GM06990 (cell line): ENCODE data around the gene ATP11A.

ENCODE experiments used
- DNase-seq: peaks from one replicate; pipeline ENCODE4 v3.0.0-alpha.2; 2011; ENCODE audit not compliant: insufficient read length; ENCODE audit errors: extremely low read depth
- H3K27me3 ChIP-seq: replicated peaks from 2 replicates; pipeline ENCODE4 v1.6.0; 2011; ENCODE audit warnings: low read length; ENCODE audit not compliant: control insufficient read depth, insufficient read depth
- H3K36me3 ChIP-seq: 2 replicates; pipeline ENCODE4 v1.5.1; 2011; ENCODE audit warnings: low read length; ENCODE audit not compliant: control insufficient read depth, insufficient read depth
- H3K4me3 ChIP-seq: replicated peaks from 2 replicates; pipeline ENCODE4 v1.5.1; 2011; ENCODE audit warnings: low read depth, mild to moderate bottlenecking, control low read depth, low read length
- TF ChIP-seq, protein P1 (sequence below): IDR thresholded peaks from 2 replicates; pipeline ENCODE4 v1.5.1; 2011; ENCODE audit warnings: low read length, control low read depth, mild to moderate bottlenecking, inconsistent platforms; ENCODE audit not compliant: insufficient read depth, poor library complexity, severe bottlenecking

Gene ATP11A

GRCh38 chr13:112752711-112753541 is 63.1 kb downstream of the ATP11A start:
- no peak for DNase-seq
- Histone ChIP-seq H3K27me3 (no peaks in the 10 kb centered on the region), H3K4me3 (no peak overlapping the region), H3K36me3 (no peaks in the 10 kb centered on the region; the same call in 1 of the 2 replicates)
- TF ChIP-seq, protein P1, sequence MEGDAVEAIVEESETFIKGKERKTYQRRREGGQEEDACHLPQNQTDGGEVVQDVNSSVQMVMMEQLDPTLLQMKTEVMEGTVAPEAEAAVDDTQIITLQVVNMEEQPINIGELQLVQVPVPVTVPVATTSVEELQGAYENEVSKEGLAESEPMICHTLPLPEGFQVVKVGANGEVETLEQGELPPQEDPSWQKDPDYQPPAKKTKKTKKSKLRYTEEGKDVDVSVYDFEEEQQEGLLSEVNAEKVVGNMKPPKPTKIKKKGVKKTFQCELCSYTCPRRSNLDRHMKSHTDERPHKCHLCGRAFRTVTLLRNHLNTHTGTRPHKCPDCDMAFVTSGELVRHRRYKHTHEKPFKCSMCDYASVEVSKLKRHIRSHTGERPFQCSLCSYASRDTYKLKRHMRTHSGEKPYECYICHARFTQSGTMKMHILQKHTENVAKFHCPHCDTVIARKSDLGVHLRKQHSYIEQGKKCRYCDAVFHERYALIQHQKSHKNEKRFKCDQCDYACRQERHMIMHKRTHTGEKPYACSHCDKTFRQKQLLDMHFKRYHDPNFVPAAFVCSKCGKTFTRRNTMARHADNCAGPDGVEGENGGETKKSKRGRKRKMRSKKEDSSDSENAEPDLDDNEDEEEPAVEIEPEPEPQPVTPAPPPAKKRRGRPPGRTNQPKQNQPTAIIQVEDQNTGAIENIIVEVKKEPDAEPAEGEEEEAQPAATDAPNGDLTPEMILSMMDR: no peak

DNA sequence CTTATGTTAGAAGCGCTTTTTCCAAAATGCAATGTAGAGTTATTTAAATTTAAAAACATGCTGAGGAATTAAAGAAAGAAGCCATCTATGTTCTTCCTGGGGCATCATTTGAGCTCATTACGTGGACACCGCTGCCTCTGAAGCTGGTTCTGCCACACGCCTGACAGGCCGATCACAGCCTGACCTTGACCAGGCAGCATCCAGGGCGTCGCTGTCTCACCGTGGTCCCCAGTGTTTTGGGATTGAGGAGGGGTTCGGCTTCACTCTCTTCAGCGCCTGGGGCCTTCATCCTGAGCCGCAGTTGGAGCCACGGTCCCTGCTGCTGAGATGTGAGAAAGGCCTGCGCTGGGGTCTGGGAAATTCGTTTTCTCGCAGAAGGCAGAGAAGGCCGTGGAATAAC is 64.0 kb downstream of the ATP11A start:
- H3K4me3 ChIP-seq: no peak overlapping the region
- no peak for DNase-seq
- TF ChIP-seq, protein P1: no peak

GRCh38 chr13:112754281-112755025 is 64.6 kb downstream of the ATP11A start:
- TF ChIP-seq, protein P1: no peak
- no peaks in the 10 kb centered on the region; the same call in 1 of the 2 replicates for H3K36me3 ChIP-seq
- H3K27me3 ChIP-seq: no peaks in the 10 kb centered on the region
- no peak for DNase-seq
- H3K4me3 ChIP-seq: no peak overlapping the region

More for the DNA sequence above, 64.0 kb downstream of the ATP11A start:
- no peaks in the 10 kb centered on the region; the same call in 1 of the 2 replicates for H3K36me3 ChIP-seq
- H3K27me3 ChIP-seq: no peaks in the 10 kb centered on the region

- DNase-seq: no peak
- H3K4me3 ChIP-seq: no peak overlapping the region
- H3K27me3 ChIP-seq: no peaks in the 10 kb centered on the region
- TF ChIP-seq, protein P1: no peak
- H3K36me3 ChIP-seq: no peaks in the 10 kb centered on the region; the same call in 1 of the 2 replicates
Measured at GRCh38 chr13:112755331-112755730, 65.5 kb downstream of the ATP11A start.

DNA sequence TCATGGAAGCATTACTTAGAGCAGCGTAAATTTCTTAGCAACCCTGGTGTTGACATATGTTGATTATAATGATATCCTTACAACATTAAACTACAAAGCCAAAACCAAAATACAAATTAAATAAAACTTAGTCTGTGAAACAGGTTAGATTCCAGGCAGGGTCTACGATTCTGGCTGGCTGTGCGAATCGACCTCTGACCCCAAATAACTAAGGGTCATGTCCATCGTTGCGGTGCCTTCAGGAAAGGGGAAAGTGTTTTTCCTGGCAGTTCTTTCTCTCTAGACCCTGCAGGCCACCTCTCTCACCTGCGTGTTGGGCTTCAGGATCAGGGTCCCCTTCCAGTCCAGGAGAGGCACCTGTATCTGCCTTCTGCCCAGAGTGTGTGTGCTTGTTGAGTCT is 66.2 kb downstream of the ATP11A start:
- no peak overlapping the region for H3K4me3 ChIP-seq
- DNase-seq: no peak
- H3K27me3 ChIP-seq: no peaks in the 10 kb centered on the region
- no peaks in the 10 kb centered on the region; the same call in 1 of the 2 replicates for H3K36me3 ChIP-seq
- TF ChIP-seq, protein P1: no peak
